Parathyroid adenoma (tissue), 2 donors: ENCODE data around the gene ANKRD6.

Experiments used
- H2AFZ ChIP-seq: fragments of 300-600 bp; sonication (generic); one replicate; pipeline ENCODE4 v1.7.0; 2017; ENCODE audit warnings: antibody characterized with exemption, mild to moderate bottlenecking
- H3K27ac ChIP-seq: fragments of 300-600 bp; sonication (generic); one replicate; pipeline ENCODE4 v1.7.0; 2017
- H3K27me3 ChIP-seq: fragments of 300-600 bp; sonication (generic); one replicate; pipeline ENCODE4 v1.7.0; 2017; ENCODE audit warnings: low read length; ENCODE audit not compliant: control insufficient read depth, insufficient read depth
- H3K36me3 ChIP-seq: fragments of 300-600 bp; sonication (generic); one replicate; pipeline ENCODE4 v1.7.0; 2017; ENCODE audit warnings: low read length; ENCODE audit not compliant: control insufficient read depth, insufficient read depth
- H3K4me1 ChIP-seq: fragments of 300-600 bp; sonication (generic); one replicate; pipeline ENCODE4 v1.7.0; 2017; ENCODE audit warnings: control low read depth
- H3K4me2 ChIP-seq: fragments of 300-600 bp; sonication (generic); one replicate; pipeline ENCODE4 v1.7.0; 2017; ENCODE audit warnings: low read length
- H3K4me3 ChIP-seq: fragments of 300-600 bp; sonication (generic); one replicate; pipeline ENCODE4 v1.7.0; 2017; ENCODE audit warnings: low read depth, low read length
- H3K79me2 ChIP-seq: fragments of 300-600 bp; sonication (generic); one replicate; pipeline ENCODE4 v1.7.0; 2017; ENCODE audit warnings: control low read depth
- H3K9ac ChIP-seq: fragments of 300-600 bp; sonication (generic); one replicate; pipeline ENCODE4 v1.7.0; 2017; ENCODE audit warnings: mild to moderate bottlenecking
- H3K9me3 ChIP-seq: fragments of 300-600 bp; sonication (generic); one replicate; pipeline ENCODE4 v1.7.0; 2017; ENCODE audit warnings: low read length; ENCODE audit not compliant: control insufficient read depth
- TF ChIP-seq, protein P1 (sequence below): fragments of 300-600 bp; sonication (generic); IDR thresholded peaks from one replicate; pipeline ENCODE4 v1.7.0; 2017; ENCODE audit warnings: antibody characterized with exemption, mild to moderate bottlenecking
- donor health status: primary hyperparathyroidism.

ANKRD6 gene

DNA sequence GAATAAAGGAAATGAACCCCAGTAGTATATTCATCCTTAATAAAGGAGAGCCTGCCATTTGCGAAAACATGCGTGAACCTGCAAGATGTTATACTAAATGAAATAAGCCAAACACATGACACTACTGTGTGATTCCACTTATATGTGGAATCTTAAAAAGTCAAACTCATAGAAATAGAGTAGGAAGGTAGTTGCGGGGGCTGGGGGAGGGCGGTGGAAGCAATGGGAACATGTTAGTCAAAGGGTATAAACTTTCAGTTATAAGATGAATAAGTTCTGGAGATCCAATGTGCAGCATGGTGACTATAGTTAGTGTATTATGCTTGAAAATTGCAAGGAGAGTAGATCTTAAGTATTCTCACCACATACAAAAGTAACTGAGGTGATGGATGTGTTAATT, 72.9 kb downstream of the ANKRD6 start:
- Histone ChIP-seq H3K9me3 (no peaks in the 10 kb centered on the region), H3K79me2 (no peaks in the 10 kb centered on the region), H3K27ac (no peak overlapping the region), H3K4me2 (no peak overlapping the region), H3K27me3 (no peaks in the 10 kb centered on the region), H3K4me1 (no peaks in the 10 kb centered on the region), H2AFZ (no peak overlapping the region), H3K36me3 (no peaks in the 10 kb centered on the region), H3K4me3 (no peak overlapping the region), H3K9ac (no peak overlapping the region)
- TF ChIP-seq, protein P1, sequence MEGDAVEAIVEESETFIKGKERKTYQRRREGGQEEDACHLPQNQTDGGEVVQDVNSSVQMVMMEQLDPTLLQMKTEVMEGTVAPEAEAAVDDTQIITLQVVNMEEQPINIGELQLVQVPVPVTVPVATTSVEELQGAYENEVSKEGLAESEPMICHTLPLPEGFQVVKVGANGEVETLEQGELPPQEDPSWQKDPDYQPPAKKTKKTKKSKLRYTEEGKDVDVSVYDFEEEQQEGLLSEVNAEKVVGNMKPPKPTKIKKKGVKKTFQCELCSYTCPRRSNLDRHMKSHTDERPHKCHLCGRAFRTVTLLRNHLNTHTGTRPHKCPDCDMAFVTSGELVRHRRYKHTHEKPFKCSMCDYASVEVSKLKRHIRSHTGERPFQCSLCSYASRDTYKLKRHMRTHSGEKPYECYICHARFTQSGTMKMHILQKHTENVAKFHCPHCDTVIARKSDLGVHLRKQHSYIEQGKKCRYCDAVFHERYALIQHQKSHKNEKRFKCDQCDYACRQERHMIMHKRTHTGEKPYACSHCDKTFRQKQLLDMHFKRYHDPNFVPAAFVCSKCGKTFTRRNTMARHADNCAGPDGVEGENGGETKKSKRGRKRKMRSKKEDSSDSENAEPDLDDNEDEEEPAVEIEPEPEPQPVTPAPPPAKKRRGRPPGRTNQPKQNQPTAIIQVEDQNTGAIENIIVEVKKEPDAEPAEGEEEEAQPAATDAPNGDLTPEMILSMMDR, result no peak

DNA sequence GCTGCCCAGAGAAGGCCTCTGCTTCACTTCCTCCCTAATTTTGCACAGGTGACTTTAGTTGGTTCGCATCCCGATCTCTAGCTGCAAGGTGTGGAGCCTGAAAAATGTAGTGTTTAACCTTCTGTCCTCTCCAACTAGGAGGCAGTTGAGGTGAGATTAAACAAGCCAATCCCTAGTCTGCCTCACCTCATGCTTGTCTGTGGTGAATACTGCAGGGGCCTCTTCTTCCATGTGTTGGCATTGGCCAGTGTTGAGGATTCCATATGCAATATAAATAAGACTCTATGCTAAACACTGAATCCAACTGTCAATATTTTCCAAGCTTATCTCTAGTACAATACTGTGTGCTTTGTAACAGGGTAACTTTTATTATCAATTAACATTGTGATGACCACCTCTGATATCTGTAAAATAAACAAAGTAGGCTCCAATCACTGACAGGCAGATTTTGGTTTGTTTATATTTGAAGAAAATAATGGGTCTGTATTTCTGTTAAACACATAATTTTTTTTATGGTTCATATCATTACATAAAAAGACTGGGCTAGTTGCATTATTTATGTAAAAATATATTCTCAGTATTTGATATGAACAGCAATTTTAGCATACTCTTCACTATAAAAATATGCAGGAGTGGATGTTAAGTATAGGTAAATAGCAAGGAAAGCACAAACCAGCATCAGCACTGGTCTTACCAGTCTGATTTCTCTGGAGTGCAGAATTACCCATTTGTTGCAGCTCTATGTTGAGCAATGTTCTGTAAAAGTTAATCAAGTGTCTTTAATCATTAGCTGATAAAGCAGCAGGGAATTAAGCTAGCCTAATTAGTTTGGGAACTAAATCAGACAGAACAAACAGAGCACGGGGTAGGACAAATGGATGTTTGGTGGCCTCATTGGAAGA, 74.0 kb downstream of the ANKRD6 start:
- Histone ChIP-seq H2AFZ (no peak overlapping the region), H3K9ac (no peak overlapping the region), H3K79me2 (no peaks in the 10 kb centered on the region), H3K9me3 (no peaks in the 10 kb centered on the region), H3K4me1 (no peaks in the 10 kb centered on the region), H3K4me3 (no peak overlapping the region), H3K4me2 (no peak overlapping the region), H3K27me3 (no peaks in the 10 kb centered on the region), H3K36me3 (no peaks in the 10 kb centered on the region), H3K27ac (no peak overlapping the region)
- TF ChIP-seq, protein P1, result no peak

DNA sequence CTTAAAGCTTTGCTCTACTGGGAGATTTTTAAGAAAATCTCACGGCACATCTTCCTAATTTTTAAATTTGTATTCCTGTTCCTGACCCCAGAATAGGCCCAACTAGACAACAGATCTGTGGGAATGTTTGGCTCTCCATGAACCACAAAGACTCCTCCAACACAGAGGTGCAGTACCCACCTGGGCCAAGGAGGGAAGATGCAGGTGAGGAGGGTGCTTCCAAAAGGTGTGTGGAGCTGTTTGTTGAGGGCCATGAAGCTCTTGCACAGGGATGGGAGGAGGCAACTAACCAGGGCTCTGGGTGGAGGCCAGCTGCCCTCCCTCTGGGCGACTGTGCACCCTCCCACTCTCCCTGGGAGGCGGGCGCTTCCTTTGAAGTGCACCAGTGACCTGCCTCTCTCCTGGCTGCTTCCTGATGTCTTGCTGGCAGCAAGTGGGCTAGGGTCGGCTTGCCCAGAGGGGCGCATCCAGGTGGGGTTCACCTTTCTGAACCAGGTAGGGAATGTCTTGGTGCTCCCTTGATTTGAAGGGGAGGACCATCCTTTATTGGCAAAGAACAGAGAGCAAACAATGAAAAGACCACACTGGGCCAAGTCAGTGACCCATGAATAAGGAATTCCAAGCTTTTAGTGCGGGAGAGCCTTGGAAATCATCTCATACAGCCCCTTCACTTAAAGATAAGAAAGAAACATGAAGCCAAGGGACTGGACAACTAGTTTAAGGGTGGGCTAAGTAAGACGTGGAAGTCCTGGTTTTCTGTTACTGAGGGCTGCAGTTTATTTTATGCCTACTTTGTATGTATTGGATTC, 76.0 kb downstream of the ANKRD6 start:
- Histone ChIP-seq H3K4me2 (no peak overlapping the region), H3K4me3 (no peak overlapping the region), H3K79me2 (no peaks in the 10 kb centered on the region), H2AFZ (no peak overlapping the region), H3K9ac (no peak overlapping the region), H3K27ac (no peak overlapping the region), H3K36me3 (no peaks in the 10 kb centered on the region), H3K4me1 (no peaks in the 10 kb centered on the region), H3K9me3 (no peaks in the 10 kb centered on the region), H3K27me3 (no peaks in the 10 kb centered on the region)
- TF ChIP-seq, protein P1, result no peak

DNA sequence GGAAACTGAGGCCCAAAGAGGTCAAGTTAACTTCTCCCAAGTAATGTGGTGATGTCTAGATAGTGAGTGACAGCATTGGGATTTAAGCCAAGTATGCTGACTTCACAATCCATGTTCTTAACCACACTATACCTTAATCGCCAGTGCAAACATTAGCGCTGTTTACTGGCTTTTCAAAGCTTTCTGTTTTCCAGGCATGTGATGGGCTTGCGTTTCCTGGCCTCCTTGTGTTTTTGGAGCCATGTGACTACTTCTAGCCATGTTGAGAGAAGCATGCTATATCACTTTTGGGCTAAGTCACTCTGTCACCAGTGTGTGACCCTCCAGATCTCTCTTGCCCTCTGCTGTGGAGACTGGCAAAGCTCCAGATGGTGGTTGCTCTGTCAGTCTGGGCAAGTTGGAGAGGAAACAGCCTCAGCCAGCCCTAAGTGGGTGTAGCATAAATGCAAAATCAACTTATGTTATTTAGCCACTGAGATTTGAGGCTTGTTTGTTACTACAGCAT, 76.9 kb downstream of the ANKRD6 start:
- Histone ChIP-seq H3K9ac (no peak overlapping the region), H3K4me3 (no peak overlapping the region), H3K27me3 (no peaks in the 10 kb centered on the region), H3K4me1 (no peaks in the 10 kb centered on the region), H3K4me2 (no peak overlapping the region), H3K9me3 (no peaks in the 10 kb centered on the region), H3K27ac (no peak overlapping the region), H3K79me2 (no peaks in the 10 kb centered on the region), H3K36me3 (no peaks in the 10 kb centered on the region), H2AFZ (no peak overlapping the region)
- TF ChIP-seq, protein P1, result no peak
